ENCODE data around the gene NPPB. TPM values are rescaled to one million over a fixed set of nuclear protein-coding genes. Genes with fewer than 3 reads are reported as not detected.

NPPB gene
- total RNA-seq: not detected in 2 replicates

GRCh38 chr1:11858613-11858967 lies at the start of gene NPPB:
TSS of gene NPPB (minus strand) at chr1:11858945. CDS start at chr1:11858833, 112 bp downstream.

GRCh38 chr1:11847667-11848372 lies 10.9 kb downstream of the NPPB start, which contains the start of gene NPPA:
TSS of gene NPPA (minus strand) at chr1:11847783. CDS start at chr1:11847684, 99 bp downstream.

Other genes starting within 250 kb of the NPPB start
- gene FBXO2, start 204.5 kb downstream of the NPPB start, total RNA-seq: 1.3 and 4.0 TPM in 2 replicates
- 9.6 and 28.8 TPM in 2 replicates for gene FBXO44, start 204.1 kb downstream of the NPPB start, total RNA-seq
- gene FBXO6, start 194.7 kb downstream of the NPPB start, total RNA-seq: 6.8 and 8.9 TPM in 2 replicates
- gene MAD2L2, start 177.8 kb downstream of the NPPB start, total RNA-seq: 44.2 and 60.1 TPM in 2 replicates
- under 0.01 and 0.17 TPM in 2 replicates for gene DRAXIN, start 167.2 kb downstream of the NPPB start, total RNA-seq
- gene AGTRAP, start 122.8 kb downstream of the NPPB start, total RNA-seq: 45.1 and 89.8 TPM in 2 replicates
- 0.58 and 0.99 TPM in 2 replicates for gene C1orf167, start 96.8 kb downstream of the NPPB start, total RNA-seq
- 75.1 and 89.3 TPM in 2 replicates for gene MTHFR, start 53.0 kb downstream of the NPPB start, total RNA-seq
- gene CLCN6, start 52.8 kb downstream of the NPPB start, total RNA-seq: 16.2 and 22.5 TPM in 2 replicates
- not detected in 2 replicates for gene NPPA, start 11.2 kb downstream of the NPPB start, total RNA-seq
- gene KIAA2013, start 67.5 kb upstream of the NPPB start, total RNA-seq: 77.7 and 117 TPM in 2 replicates
- 321 and 472 TPM in 2 replicates for gene PLOD1, start 75.8 kb upstream of the NPPB start, total RNA-seq
- gene MFN2, start 121.5 kb upstream of the NPPB start, total RNA-seq: 69.5 and 76.3 TPM in 2 replicates
- gene MIIP, start 160.6 kb upstream of the NPPB start, total RNA-seq: 23.1 and 29.1 TPM in 2 replicates
- gene TNFRSF8, start 204.4 kb upstream of the NPPB start, total RNA-seq: under 0.01 and 0.15 TPM in 2 replicates

Data from smooth muscle cell of trachea (primary cell).